H9 (cell line): ENCODE measurements around the gene POTEE. TPM values are rescaled to one million over a fixed set of nuclear protein-coding genes. Genes with fewer than 3 reads are reported as not detected.
"Not testable (repeated sequence)": the region's sequence is repeated elsewhere in the genome, so short reads cannot be mapped to it uniquely, and the experiment has no call there.

Experiments used
- DNase-seq: peaks from one replicate; pipeline ENCODE4 v3.0.0-alpha.2; 2017
- H2AFZ ChIP-seq: one replicate; pipeline ENCODE4 v1.6.1; 2013; ENCODE audit warnings: mild to moderate bottlenecking, low read length, control low read depth, moderate library complexity
- H2AK5ac ChIP-seq: 2 replicates; pipeline ENCODE4 v1.6.1; 2013; ENCODE audit warnings: low read length, control low read depth, mixed read lengths; ENCODE audit not compliant: insufficient read length
- H2BK120ac ChIP-seq: one replicate; pipeline ENCODE4 v1.6.1; 2013; ENCODE audit warnings: low read depth, mild to moderate bottlenecking, low read length, control low read depth, inconsistent platforms; ENCODE audit not compliant: poor library complexity, severe bottlenecking
- H2BK12ac ChIP-seq: 2 replicates; pipeline ENCODE4 v1.6.1; 2013; ENCODE audit warnings: low read length, control low read depth, mixed read lengths, low read depth; ENCODE audit not compliant: insufficient read length
- H2BK15ac ChIP-seq: 2 replicates; pipeline ENCODE4 v1.6.1; 2013; ENCODE audit warnings: low read depth, low read length, control low read depth
- H2BK20ac ChIP-seq: one replicate; pipeline ENCODE4 v1.6.1; 2013; ENCODE audit warnings: low read depth, mild to moderate bottlenecking, low read length, control low read depth, inconsistent platforms; ENCODE audit not compliant: poor library complexity, severe bottlenecking
- H2BK5ac ChIP-seq: 2 replicates; pipeline ENCODE4 v1.6.1; 2013; ENCODE audit warnings: low read length, control low read depth, mixed read lengths; ENCODE audit not compliant: insufficient read length
- H3K14ac ChIP-seq: 2 replicates; pipeline ENCODE4 v1.6.1; 2013; ENCODE audit warnings: low read length, control low read depth; ENCODE audit not compliant: insufficient read depth
- H3K18ac ChIP-seq: 2 replicates; pipeline ENCODE4 v1.6.1; 2013; ENCODE audit warnings: low read depth, mild to moderate bottlenecking, mixed read lengths, low read length, control low read depth; ENCODE audit not compliant: insufficient read length
- H3K23ac ChIP-seq: 2 replicates; pipeline ENCODE4 v1.6.1; 2013; ENCODE audit warnings: low read length, control low read depth, mixed read lengths, low read depth; ENCODE audit not compliant: insufficient read length
- H3K23me2 ChIP-seq: 2 replicates; pipeline ENCODE4 v1.6.1; 2013; ENCODE audit warnings: low read depth, mild to moderate bottlenecking, mixed read lengths, low read length, control low read depth; ENCODE audit not compliant: insufficient read length, poor library complexity, severe bottlenecking
- H3K27ac ChIP-seq: 2 replicates; pipeline ENCODE4 v1.5.1; 2013; ENCODE audit warnings: low read length, control low read depth, mixed read lengths, low read depth; ENCODE audit not compliant: insufficient read length
- H3K27me3 ChIP-seq: 2 replicates; pipeline ENCODE4 v1.6.1; 2013; ENCODE audit warnings: low read length, control low read depth, inconsistent platforms; ENCODE audit not compliant: insufficient read depth
- H3K4ac ChIP-seq: 2 replicates; pipeline ENCODE4 v1.6.1; 2013; ENCODE audit warnings: low read depth, mild to moderate bottlenecking, control low read depth, inconsistent platforms, low read length, moderate library complexity
- H3K4me1 ChIP-seq: 2 replicates; pipeline ENCODE4 v1.6.1; 2013; ENCODE audit warnings: low read length, control low read depth, inconsistent platforms; ENCODE audit not compliant: insufficient read depth
- H3K4me2 ChIP-seq: 2 replicates; pipeline ENCODE4 v1.6.1; 2013; ENCODE audit warnings: low read length, control low read depth, mixed read lengths; ENCODE audit not compliant: insufficient read length, insufficient read depth
- H3K56ac ChIP-seq: 2 replicates; pipeline ENCODE4 v1.6.1; 2013; ENCODE audit warnings: low read depth, mild to moderate bottlenecking, mixed read lengths, low read length, control low read depth; ENCODE audit not compliant: insufficient read length
- H3K79me1 ChIP-seq: 2 replicates; pipeline ENCODE4 v1.6.1; 2013; ENCODE audit warnings: low read depth, mild to moderate bottlenecking, moderate library complexity, low read length, control low read depth, inconsistent platforms; ENCODE audit not compliant: insufficient read depth, poor library complexity, severe bottlenecking
- H3K79me2 ChIP-seq: 2 replicates; pipeline ENCODE4 v1.6.1; 2013; ENCODE audit warnings: low read length, control low read depth, inconsistent platforms; ENCODE audit not compliant: insufficient read depth
- H3K9ac ChIP-seq: 2 replicates; pipeline ENCODE4 v1.6.1; 2013; ENCODE audit warnings: low read length, control low read depth, mixed read lengths; ENCODE audit not compliant: insufficient read length; ENCODE audit errors: extremely low read depth
- H3K9me3 ChIP-seq: one replicate; pipeline ENCODE4 v1.6.1; 2013; ENCODE audit warnings: low read depth, low read length, inconsistent platforms; ENCODE audit not compliant: control insufficient read depth
- H3T11ph ChIP-seq: one replicate; pipeline ENCODE4 v1.6.1; 2013; ENCODE audit warnings: mild to moderate bottlenecking, low read length, control low read depth, inconsistent platforms
- H4K20me1 ChIP-seq: one replicate; pipeline ENCODE4 v1.6.1; 2013; ENCODE audit not compliant: control insufficient read depth, insufficient read length, insufficient read depth
- H4K5ac ChIP-seq: 2 replicates; pipeline ENCODE4 v1.6.1; 2013; ENCODE audit warnings: low read depth, mild to moderate bottlenecking, mixed read lengths, low read length, control low read depth; ENCODE audit not compliant: insufficient read length
- H4K8ac ChIP-seq: replicated peaks from 2 replicates; pipeline ENCODE4 v1.6.1; 2013; ENCODE audit warnings: low read length, control low read depth, mixed read lengths, low read depth; ENCODE audit not compliant: insufficient read length
- H4K91ac ChIP-seq: 2 replicates; pipeline ENCODE4 v1.6.1; 2013; ENCODE audit warnings: low read depth, mild to moderate bottlenecking, moderate library complexity, mixed read lengths, low read length, control low read depth; ENCODE audit not compliant: insufficient read length
- H3K27ac Mint-ChIP-seq, 3 experiments: 2 replicates in 2 of 3; 3 replicates in 1 of 3; pipeline ENCODE4 v1.8.0; 2020 to 2021; ENCODE audit warnings: mixed read lengths in 3 of 3, mild to moderate bottlenecking in 1 of 3, moderate library complexity in 1 of 3
- H3K27me3 Mint-ChIP-seq: 2 replicates; pipeline ENCODE4 v1.8.0; 2021; ENCODE audit warnings: low read depth, mild to moderate bottlenecking, moderate library complexity, mixed read lengths
- H3K36me3 Mint-ChIP-seq, 3 experiments: 2 replicates in 2 of 3; 3 replicates in 1 of 3; pipeline ENCODE4 v1.8.0; 2020 to 2021; ENCODE audit warnings: low read depth in 3 of 3, mixed read lengths in 3 of 3; ENCODE audit not compliant: insufficient read depth in 1 of 3
- H3K4me1 Mint-ChIP-seq, 2 experiments: 2 replicates each; pipeline ENCODE4 v1.8.0; 2020; ENCODE audit warnings: mixed read lengths in 2 of 2
- H3K4me3 Mint-ChIP-seq, 2 experiments: 2 replicates in 1 of 2; 3 replicates in 1 of 2; pipeline ENCODE4 v1.8.0; 2020 to 2021; ENCODE audit warnings: mild to moderate bottlenecking in 2 of 2, mixed read lengths in 2 of 2, moderate library complexity in 1 of 2
- H3K9me3 Mint-ChIP-seq, 2 experiments: 2 replicates in 1 of 2; 3 replicates in 1 of 2; pipeline ENCODE4 v1.8.0; 2020; ENCODE audit warnings: mild to moderate bottlenecking in 2 of 2, mixed read lengths in 2 of 2, moderate library complexity in 1 of 2
- WGBS: extraction: QIAGEN DNeasy Blood & Tissue Kit; methylation state at CpG from one replicate; pipeline ENCODE4 v1.1.7; 2013; ENCODE audit warnings: missing lambda C conversion rate, low lambda C conversion rate, mixed read lengths; ENCODE audit not compliant: insufficient read length; ENCODE audit errors: extremely low coverage; 5-methylcytosine and 5-hydroxymethylcytosine counted together
- long read RNA-seq: library from polyadenylated mRNA; unstranded; transcript quantifications from one replicate; pipeline ENCODE4 v2.0.0, GENCODE V29; 2020
- total RNA-seq: library from RNA; stranded (reverse); gene quantifications from 2 replicates; pipeline ENCODE4 v1.2.1, GENCODE V29; 2021

POTEE gene
- 1.1 and 1.2 TPM in 2 replicates for total RNA-seq
- long read RNA-seq, result 0 reads

- H2AK5ac ChIP-seq, H3K79me1 ChIP-seq, H4K5ac ChIP-seq, H4K91ac ChIP-seq, H3K56ac ChIP-seq, H3T11ph ChIP-seq, H4K8ac ChIP-seq, H3K9me3 ChIP-seq, H3K4me2 ChIP-seq, H3K36me3 Mint-ChIP-seq, H2BK120ac ChIP-seq, H3K9me3 Mint-ChIP-seq, H3K4me1 Mint-ChIP-seq, H3K27ac Mint-ChIP-seq, H2BK12ac ChIP-seq, H3K14ac ChIP-seq, H3K27me3 ChIP-seq, H2BK15ac ChIP-seq, H3K4me1 ChIP-seq, H3K23me2 ChIP-seq, H3K23ac ChIP-seq, H2BK20ac ChIP-seq, H3K27ac ChIP-seq, H3K79me2 ChIP-seq, H2BK5ac ChIP-seq, H4K20me1 ChIP-seq, H3K18ac ChIP-seq, H3K27me3 Mint-ChIP-seq, H3K9ac ChIP-seq, H3K4ac ChIP-seq, H2AFZ ChIP-seq: not testable (repeated sequence)
- WGBS, result no CpG with 5 or more reads among the region's 33 CpGs
- peak within 1 kb of the TSS in 1 of 2 experiments; percentile 38; a peak in 1 of 5 replicates for H3K4me3 Mint-ChIP-seq
- peak; percentile 27 for DNase-seq
Measured at GRCh38 chr2:131209030-131209772, at the start of gene POTEE. Gene POTEE (plus strand): TSS chr2:131209536. CDS start chr2:131218403, 8,867 bp downstream.

- not testable (repeated sequence) for H3K4me1 Mint-ChIP-seq, H2BK12ac ChIP-seq, H3K27ac Mint-ChIP-seq, H3K79me2 ChIP-seq, H3K18ac ChIP-seq, H3K4me1 ChIP-seq, H3K14ac ChIP-seq, H2BK20ac ChIP-seq, H3K36me3 Mint-ChIP-seq, H3K79me1 ChIP-seq, H3K23ac ChIP-seq, H3K9me3 Mint-ChIP-seq, H2BK5ac ChIP-seq, H4K5ac ChIP-seq, H3K4me3 Mint-ChIP-seq, H3K27ac ChIP-seq, H3T11ph ChIP-seq, H3K23me2 ChIP-seq, H2AK5ac ChIP-seq, H2BK120ac ChIP-seq, H3K27me3 Mint-ChIP-seq, H2AFZ ChIP-seq, H3K56ac ChIP-seq, DNase-seq, H3K4me2 ChIP-seq, H3K27me3 ChIP-seq, H4K8ac ChIP-seq, H3K9me3 ChIP-seq, H2BK15ac ChIP-seq, H3K4ac ChIP-seq, H4K20me1 ChIP-seq, H4K91ac ChIP-seq, H3K9ac ChIP-seq
- no CpG with 5 or more reads among the region's 5 CpGs for WGBS
Measured at GRCh38 chr2:131165562-131165961, 43.8 kb upstream of the POTEE start.
